Astrocyte of the hippocampus (primary cell): ENCODE data around the gene LRRC3.

Source experiments
- DNase-seq: peaks from one replicate; pipeline ENCODE4 v3.0.0; 2011; ENCODE audit warnings: low read depth, low spot score

LRRC3 gene

GRCh38 chr21:44511219-44511937 lies 56.1 kb downstream of the LRRC3 start:
- no peak for DNase-seq
